A549 (cell line): ENCODE measurements around the gene RNF130. TPM values are rescaled to one million over a fixed set of nuclear protein-coding genes. Genes with fewer than 3 reads are reported as not detected.

Experiments
- ATAC-seq, 2 experiments: fragments of 200-7000 bp in 1 of 2; fragments of >200 bp in 1 of 2; cut with Nextera tagmentation in 1 of 2; cut with Tn5 transposase in 1 of 2; 3 replicates each; pipeline versions ENCODE4 v1.8.0 to v1.9.1; 2018 to 2020; ENCODE audit warnings: mild to moderate bottlenecking in 1 of 2, moderate library complexity in 1 of 2
- CTCF ChIA-PET: fragments of 300-600 bp; sonication (Branson Sonifier 250); formaldehyde crosslinking; extraction: SDS; loops from one replicate; lab custom pipeline; 2021; ENCODE audit warnings: antibody characterized with exemption, inconsistent platforms; lab: Yijun Ruan, JAX
- POLR2A ChIA-PET: fragments of 350-600 bp; formaldehyde crosslinking; extraction: SDS; loops from one replicate; lab custom pipeline; 2021; ENCODE audit warnings: antibody characterized with exemption, inconsistent platforms; lab: Yijun Ruan, JAX
- DNase-seq, 2 experiments: peaks; one replicate each; pipeline versions ENCODE4 v3.0.0 to v3.0.0-alpha.2; 2011 to 2016; ENCODE audit warnings: low read depth in 1 of 2, low spot score in 1 of 2
- FAIRE-seq: peaks from 2 replicates; lab custom pipeline; 2011; peaks lifted over from hg19 to GRCh38; lab: Jason Lieb, UNC
- H3K27ac ChIP-seq, 2 experiments: fragments of >200 bp; sonication (Bioruptor Twin); formaldehyde crosslinking; 3 replicates each; pipeline ENCODE4 v1.5.1; 2016 to 2017
- H3K4me1 ChIP-seq: fragments of >200 bp; sonication (Bioruptor Twin); formaldehyde crosslinking; 3 replicates; pipeline ENCODE4 v1.6.1; 2016
- H3K4me2 ChIP-seq: fragments of >200 bp; sonication (Bioruptor Twin); formaldehyde crosslinking; 3 replicates; pipeline ENCODE4 v1.6.1; 2016
- H3K4me3 ChIP-seq: fragments of >200 bp; sonication (Bioruptor Twin); formaldehyde crosslinking; 3 replicates; pipeline ENCODE4 v1.5.1; 2016
- H3K9me3 ChIP-seq: fragments of >200 bp; sonication (Bioruptor Twin); formaldehyde crosslinking; 3 replicates; pipeline ENCODE4 v1.6.1; 2016
- BHLHE40 ChIP-seq: IDR thresholded peaks from 2 replicates; pipeline ENCODE4 v1.6.1; 2012; ENCODE audit warnings: low read depth, low read length, inconsistent platforms
- CBX2 ChIP-seq: fragments of 200-600 bp; sonication (generic); IDR thresholded peaks from 2 replicates; pipeline ENCODE4 v1.6.1; 2016; ENCODE audit warnings: low read depth, mild to moderate bottlenecking, borderline replicate concordance
- CBX8 ChIP-seq: fragments of 200-600 bp; sonication (generic); IDR thresholded peaks from 2 replicates; pipeline ENCODE4 v1.6.1; 2016
- CHD2 ChIP-seq: fragments of 150-350 bp; IDR thresholded peaks from 2 replicates; pipeline ENCODE4 v1.6.1; 2014; ENCODE audit warnings: low read length; ENCODE audit not compliant: partially characterized antibody
- CTCF ChIP-seq: fragments of >200 bp; sonication (Bioruptor Twin); formaldehyde crosslinking; IDR thresholded peaks from 3 replicates; pipeline ENCODE4 v1.5.1; 2016
- EHMT2 ChIP-seq: fragments of 200-600 bp; sonication (generic); IDR thresholded peaks from 2 replicates; pipeline ENCODE4 v1.6.1; 2016; ENCODE audit warnings: antibody characterized with exemption, low read depth, mild to moderate bottlenecking, moderate library complexity
- ELK1 ChIP-seq: fragments of 150-350 bp; IDR thresholded peaks from 2 replicates; pipeline ENCODE4 v1.6.1; 2014; ENCODE audit warnings: low read depth, mild to moderate bottlenecking, low read length
- FOSB ChIP-seq: fragments of 250-450 bp; sonication (Bioruptor Pico); IDR thresholded peaks from 2 replicates; pipeline ENCODE4 v1.5.0; 2020; ENCODE audit warnings: mild to moderate bottlenecking, moderate library complexity
- HDAC2 ChIP-seq: fragments of 200-600 bp; sonication (generic); IDR thresholded peaks from 2 replicates; pipeline ENCODE4 v1.6.1; 2016
- JUNB ChIP-seq: fragments of >200 bp; sonication (Bioruptor Twin); formaldehyde crosslinking; IDR thresholded peaks from 2 replicates; pipeline ENCODE4 v1.6.1; 2016
- KDM1A ChIP-seq: fragments of 200-600 bp; sonication (generic); IDR thresholded peaks from 2 replicates; pipeline ENCODE4 v1.6.1; 2016; ENCODE audit warnings: low read depth, mild to moderate bottlenecking
- MAFK ChIP-seq: fragments of 450-650 bp; IDR thresholded peaks from 2 replicates; pipeline ENCODE4 v1.6.1; 2014; ENCODE audit not compliant: partially characterized antibody
- MAZ ChIP-seq: fragments of 150-350 bp; IDR thresholded peaks from 2 replicates; pipeline ENCODE4 v1.6.1; 2014; ENCODE audit warnings: antibody characterized with exemption, low read depth, low read length, borderline replicate concordance
- NPAS2 ChIP-seq: fragments of 250-450 bp; sonication (Bioruptor Pico); IDR thresholded peaks from 2 replicates; pipeline ENCODE4 v1.8.0; 2022; ENCODE audit warnings: mild to moderate bottlenecking, moderate library complexity, borderline replicate concordance
- PBX3 ChIP-seq: IDR thresholded peaks from 2 replicates; pipeline ENCODE4 v1.6.1; 2012
- POLR2A ChIP-seq: IDR thresholded peaks from 2 replicates; pipeline ENCODE4 v1.6.1; 2012; ENCODE audit warnings: mild to moderate bottlenecking, low read length
- POLR2AphosphoS2 ChIP-seq: conservative IDR thresholded peaks from 2 replicates; pipeline ENCODE4 v1.6.1; 2012; ENCODE audit warnings: low read length, improper control_type of control experiment, inconsistent platforms
- RAD21 ChIP-seq, 2 experiments: fragments of >200 bp in 1 of 2; sonication (Bioruptor Twin) in 1 of 2; formaldehyde crosslinking in 1 of 2; IDR thresholded peaks in 1 of 2; conservative IDR thresholded peaks in 1 of 2; 2 replicates in 1 of 2; 3 replicates in 1 of 2; pipeline ENCODE4 v1.6.1; 2012 to 2018; ENCODE audit warnings: inconsistent platforms in 1 of 2
- RCOR1 ChIP-seq: fragments of 150-350 bp; IDR thresholded peaks from 2 replicates; pipeline ENCODE4 v1.6.1; 2014; ENCODE audit warnings: antibody characterized with exemption, low read length, low read depth
- SREBF2 ChIP-seq: fragments of 450-650 bp; IDR thresholded peaks from 2 replicates; pipeline ENCODE4 v1.6.1; 2014; ENCODE audit warnings: mild to moderate bottlenecking, moderate library complexity
- TP53 ChIP-seq: fragments of 250-450 bp; sonication (Bioruptor Pico); IDR thresholded peaks from 2 replicates; pipeline ENCODE4 v1.5.0; 2021; ENCODE audit warnings: mild to moderate bottlenecking, moderate library complexity
- ZFP36 ChIP-seq: fragments of 450-650 bp; IDR thresholded peaks from 2 replicates; pipeline ENCODE4 v1.6.1; 2014; ENCODE audit warnings: borderline replicate concordance; ENCODE audit not compliant: partially characterized antibody
- WGBS: methylation state at CpG from one replicate; pipeline ENCODE4 v1.1.6; 2017; ENCODE audit errors: missing lambda C conversion rate; 5-methylcytosine and 5-hydroxymethylcytosine counted together
- polyA plus RNA-seq, 4 experiments: library from polyadenylated mRNA; depleted of rRNA in 3 of 4; stranded (reverse); fragments of >200 nt; fragmentation: RNase III in 1 of 4; extraction: RNeasy Plus Mini Kit Qiagen cat#74134 plus additional on column Dnase treatment in 1 of 4; gene quantifications; 2 replicates in 3 of 4; 3 replicates in 1 of 4; pipeline ENCODE4 v1.2.3, GENCODE V29; 2011 to 2017
- TF ChIP-seq, protein P1 (sequence below): fragments of 200-600 bp; sonication (generic); IDR thresholded peaks from 2 replicates; pipeline ENCODE4 v1.6.1; 2016; ENCODE audit warnings: antibody characterized with exemption, mild to moderate bottlenecking, moderate library complexity
- TF ChIP-seq, protein P2 (sequence below): fragments of 250-450 bp; sonication (Bioruptor Pico); IDR thresholded peaks from 2 replicates; pipeline ENCODE4 v1.5.0; 2021; ENCODE audit warnings: mild to moderate bottlenecking, moderate library complexity, borderline replicate concordance

Gene RNF130
- polyA plus RNA-seq, 2 of the 4 experiments (the other 2 are of a cell fraction): 33.3 to 50.1 TPM

- TF ChIP-seq, protein P1, sequence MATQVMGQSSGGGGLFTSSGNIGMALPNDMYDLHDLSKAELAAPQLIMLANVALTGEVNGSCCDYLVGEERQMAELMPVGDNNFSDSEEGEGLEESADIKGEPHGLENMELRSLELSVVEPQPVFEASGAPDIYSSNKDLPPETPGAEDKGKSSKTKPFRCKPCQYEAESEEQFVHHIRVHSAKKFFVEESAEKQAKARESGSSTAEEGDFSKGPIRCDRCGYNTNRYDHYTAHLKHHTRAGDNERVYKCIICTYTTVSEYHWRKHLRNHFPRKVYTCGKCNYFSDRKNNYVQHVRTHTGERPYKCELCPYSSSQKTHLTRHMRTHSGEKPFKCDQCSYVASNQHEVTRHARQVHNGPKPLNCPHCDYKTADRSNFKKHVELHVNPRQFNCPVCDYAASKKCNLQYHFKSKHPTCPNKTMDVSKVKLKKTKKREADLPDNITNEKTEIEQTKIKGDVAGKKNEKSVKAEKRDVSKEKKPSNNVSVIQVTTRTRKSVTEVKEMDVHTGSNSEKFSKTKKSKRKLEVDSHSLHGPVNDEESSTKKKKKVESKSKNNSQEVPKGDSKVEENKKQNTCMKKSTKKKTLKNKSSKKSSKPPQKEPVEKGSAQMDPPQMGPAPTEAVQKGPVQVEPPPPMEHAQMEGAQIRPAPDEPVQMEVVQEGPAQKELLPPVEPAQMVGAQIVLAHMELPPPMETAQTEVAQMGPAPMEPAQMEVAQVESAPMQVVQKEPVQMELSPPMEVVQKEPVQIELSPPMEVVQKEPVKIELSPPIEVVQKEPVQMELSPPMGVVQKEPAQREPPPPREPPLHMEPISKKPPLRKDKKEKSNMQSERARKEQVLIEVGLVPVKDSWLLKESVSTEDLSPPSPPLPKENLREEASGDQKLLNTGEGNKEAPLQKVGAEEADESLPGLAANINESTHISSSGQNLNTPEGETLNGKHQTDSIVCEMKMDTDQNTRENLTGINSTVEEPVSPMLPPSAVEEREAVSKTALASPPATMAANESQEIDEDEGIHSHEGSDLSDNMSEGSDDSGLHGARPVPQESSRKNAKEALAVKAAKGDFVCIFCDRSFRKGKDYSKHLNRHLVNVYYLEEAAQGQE: no peak
- TF ChIP-seq FOSB (CRISPR knock-in tag) (no peak), BHLHE40 (no peak), POLR2AphosphoS2 (no peak), KDM1A (no peak), ZFP36 (no peak), RAD21 (conservative IDR thresholded peaks at IDR 0.05 in 1 of 2, IDR thresholded peaks at IDR 0.05 in 1 of 2) (no peak), PBX3 (no peak)
Observed at GRCh38 chr5:180010636-180011035, 60.9 kb downstream of the RNF130 start (continued).

DNA sequence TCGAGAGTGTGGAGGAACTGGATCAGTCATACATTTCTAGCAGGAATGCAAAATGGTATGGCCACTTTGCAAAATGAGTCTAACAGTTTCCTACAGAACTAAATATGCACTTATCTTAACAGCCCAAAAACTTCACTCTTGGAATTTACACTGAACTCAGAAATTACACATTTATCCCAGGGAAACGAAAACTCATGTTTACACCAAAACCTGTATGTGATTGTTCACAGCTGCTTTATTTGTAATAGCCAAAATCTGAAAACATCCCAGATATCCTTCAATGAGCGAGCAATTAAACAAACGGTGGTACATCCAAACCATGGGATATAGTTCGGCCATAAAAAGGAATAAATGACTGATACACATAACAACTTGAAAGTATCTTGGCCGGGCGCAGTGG is 62.0 kb downstream of the RNF130 start:
- 93% methylated on average over 7 of the region's 7 CpGs for WGBS
- DNase-seq (no peak), ATAC-seq (no peak)
- no peaks in the 10 kb centered on the region for H3K4me1 ChIP-seq
- H3K27ac ChIP-seq: no peak overlapping the region
- no peaks in the 10 kb centered on the region for H3K9me3 ChIP-seq
- ChIA-PET POLR2A (no interaction called here), CTCF (interaction anchor here (0.6 kb wide), 1 partner anchor 120 kb away, joined by 3 read pairs; no protein-coding TSS in a partner anchor)
- no peak for TF ChIP-seq POLR2A
- no peak for TF ChIP-seq JUNB
- TF ChIP-seq ELK1: no peak
- TF ChIP-seq, protein P2, sequence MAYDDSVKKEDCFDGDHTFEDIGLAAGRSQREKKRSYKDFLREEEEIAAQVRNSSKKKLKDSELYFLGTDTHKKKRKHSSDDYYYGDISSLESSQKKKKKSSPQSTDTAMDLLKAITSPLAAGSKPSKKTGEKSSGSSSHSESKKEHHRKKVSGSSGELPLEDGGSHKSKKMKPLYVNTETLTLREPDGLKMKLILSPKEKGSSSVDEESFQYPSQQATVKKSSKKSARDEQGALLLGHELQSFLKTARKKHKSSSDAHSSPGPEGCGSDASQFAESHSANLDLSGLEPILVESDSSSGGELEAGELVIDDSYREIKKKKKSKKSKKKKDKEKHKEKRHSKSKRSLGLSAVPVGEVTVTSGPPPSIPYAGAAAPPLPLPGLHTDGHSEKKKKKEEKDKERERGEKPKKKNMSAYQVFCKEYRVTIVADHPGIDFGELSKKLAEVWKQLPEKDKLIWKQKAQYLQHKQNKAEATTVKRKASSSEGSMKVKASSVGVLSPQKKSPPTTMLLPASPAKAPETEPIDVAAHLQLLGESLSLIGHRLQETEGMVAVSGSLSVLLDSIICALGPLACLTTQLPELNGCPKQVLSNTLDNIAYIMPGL (CRISPR knock-in tag): no peak
- TF ChIP-seq TP53 (CRISPR knock-in tag): no peak
- no peak for TF ChIP-seq SREBF2
- no peak for TF ChIP-seq NPAS2
- TF ChIP-seq, all 56 proteins: peak for 0
- Histone ChIP-seq H3K4me3 (no peak overlapping the region), H3K4me2 (no peak overlapping the region)
- FAIRE-seq: no peak

- H3K4me3 ChIP-seq: no peak overlapping the region
- POLR2A ChIA-PET: no interaction called here
- 95% methylated on average over 7 of the region's 7 CpGs for WGBS
- H3K9me3 ChIP-seq: no peaks in the 10 kb centered on the region
- H3K4me2 ChIP-seq: no peak overlapping the region
- CTCF ChIA-PET: no interaction called here
- DNase-seq: no peak
- H3K27ac ChIP-seq: no peak overlapping the region
- ATAC-seq: no peak
- H3K4me1 ChIP-seq: no peaks in the 10 kb centered on the region
- no peak for FAIRE-seq
- TF ChIP-seq ZFP36 (no peak), ELK1 (no peak), MAFK (no peak), PBX3 (no peak), CBX2 (no peak), EHMT2 (no peak), CTCF (no peak), MAZ (no peak), CBX8 (no peak), RCOR1 (no peak), HDAC2 (no peak), JUNB (no peak), CHD2 (no peak)
Observed at GRCh38 chr5:180008433-180008832, 63.1 kb downstream of the RNF130 start.
